Gastroesophageal sphincter (tissue), 4 donors: ENCODE measurements around the gene RPS6KC1. TPM values are rescaled to one million over a fixed set of nuclear protein-coding genes. Genes with fewer than 3 reads are reported as not detected.

Source experiments
- ATAC-seq: fragments of 150-250 bp; one replicate; pipeline ENCODE4 v1.9.1; 2016; ENCODE audit warnings: mild to moderate bottlenecking, moderate library complexity
- H3K27ac ChIP-seq, 4 donors: fragments of 200-600 bp; sonication (generic) in 3 of 4; 1 replicate in 3 of 4; 2 replicates in 1 of 4; pipeline ENCODE4 v1.5.1; 2016 to 2019
- H3K27me3 ChIP-seq: fragments of 200-600 bp; sonication (generic); one replicate; pipeline ENCODE4 v1.5.1; 2019
- H3K36me3 ChIP-seq, 2 donors: fragments of 200-600 bp; sonication (generic); one replicate each; pipeline ENCODE4 v1.5.1; 2019; ENCODE audit warnings: control low read depth in 1 of 2
- H3K4me1 ChIP-seq, 3 donors: fragments of 200-600 bp; sonication (generic); 1 replicate in 2 of 3; 2 replicates in 1 of 3; pipeline ENCODE4 v1.5.1; 2016 to 2019; ENCODE audit warnings: control low read depth in 2 of 3
- H3K4me3 ChIP-seq, 2 donors: fragments of 200-600 bp; sonication (generic); one replicate each; pipeline ENCODE4 v1.5.1; 2019; ENCODE audit warnings: mild to moderate bottlenecking in 1 of 2, moderate library complexity in 1 of 2
- H3K9me3 ChIP-seq, 3 donors: fragments of 200-600 bp; sonication (generic); one replicate each; pipeline ENCODE4 v1.5.1; 2017 to 2019; ENCODE audit warnings: control low read depth in 2 of 3
- CTCF ChIP-seq, 4 experiments: fragments of 200-600 bp in 2 of 4; fragments of 450-650 bp in 2 of 4; sonication (generic) in 1 of 4; IDR thresholded peaks; one replicate each; pipeline ENCODE4 v1.5.1; 2017 to 2019; ENCODE audit warnings: antibody characterized with exemption in 4 of 4, mild to moderate bottlenecking in 2 of 4, moderate library complexity in 2 of 4
- EP300 ChIP-seq: sonication (generic); formaldehyde crosslinking; IDR thresholded peaks from one replicate; pipeline ENCODE4 v1.6.1; 2017; ENCODE audit warnings: antibody characterized with exemption, mild to moderate bottlenecking
- POLR2A ChIP-seq, 2 donors: fragments of 450-650 bp; IDR thresholded peaks; one replicate each; pipeline ENCODE4 v1.6.1; 2017; ENCODE audit warnings: antibody characterized with exemption in 2 of 2, mild to moderate bottlenecking in 2 of 2, moderate library complexity in 1 of 2
- POLR2AphosphoS5 ChIP-seq: sonication (generic); formaldehyde crosslinking; IDR thresholded peaks from one replicate; pipeline ENCODE4 v1.6.1; 2017; ENCODE audit warnings: antibody characterized with exemption
- WGBS, 2 donors: methylation state at CpG; one replicate each; pipeline ENCODE4 v1.1.5; 2018; ENCODE audit warnings: low coverage in 1 of 2; 5-methylcytosine and 5-hydroxymethylcytosine counted together
- total RNA-seq, 4 donors: library from RNA; depleted of rRNA; stranded (reverse); fragments of >200 nt; gene quantifications; one replicate each; pipeline ENCODE4 v1.1.0, GENCODE V29; 2016

Gene RPS6KC1
- total RNA-seq, 4 donors from 2014 or later: 21.2 to 28.5 (median 23.8) TPM

DNA sequence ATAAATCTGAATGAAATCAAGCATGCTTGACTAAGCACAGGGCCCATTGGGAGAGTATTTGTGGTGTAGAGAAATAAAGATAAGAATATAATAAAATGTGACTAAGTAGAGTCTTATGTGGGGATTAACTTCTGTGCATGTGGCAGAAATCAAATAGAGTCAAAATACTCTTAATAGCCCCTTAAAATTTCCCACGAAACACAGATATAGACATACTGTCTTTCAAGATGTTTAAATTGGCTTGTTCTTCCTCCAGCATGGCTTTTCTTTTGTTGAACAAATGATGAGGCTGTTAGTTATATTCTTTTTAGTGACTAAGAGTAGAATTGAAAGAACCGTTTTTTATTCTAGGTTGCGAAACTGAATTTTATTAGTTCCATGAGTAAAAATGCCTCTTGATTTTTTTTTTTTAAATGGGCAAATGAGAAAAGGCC is 112.3 kb downstream of the RPS6KC1 start:
- TF ChIP-seq POLR2AphosphoS5 (no peak), CTCF (IDR thresholded peaks at IDR 0.05) (no peak), POLR2A (IDR thresholded peaks at IDR 0.05) (no peak), EP300 (no peak)
- WGBS, 2 donors: 70 to 77% methylated on average over 3 of the region's 3 CpGs

GRCh38 chr1:213164561-213164960 is 113.5 kb downstream of the RPS6KC1 start:
- ATAC-seq: no peak
- TF ChIP-seq CTCF (IDR thresholded peaks at IDR 0.05) (no peak), EP300 (no peak), POLR2A (IDR thresholded peaks at IDR 0.05) (no peak), POLR2AphosphoS5 (no peak)
- H3K36me3 ChIP-seq: no peaks in the 10 kb centered on the region
- no peak overlapping the region for H3K4me3 ChIP-seq
- H3K9me3 ChIP-seq: no peaks in the 10 kb centered on the region
- WGBS, 2 donors: 100% methylated on average over 2 to 3 of the region's 3 CpGs
- no peaks in the 10 kb centered on the region for H3K27me3 ChIP-seq
- H3K4me1 ChIP-seq: peaks cover 0 to 33% (median 4%) of the 10 kb centered on the region in 3 donors
- no peak overlapping the region for H3K27ac ChIP-seq

More for the DNA sequence above, 112.3 kb downstream of the RPS6KC1 start:
- Histone ChIP-seq H3K9me3 (no peaks in the 10 kb centered on the region), H3K4me3 (no peak overlapping the region), H3K27ac (no peak overlapping the region), H3K36me3 (no peaks in the 10 kb centered on the region), H3K4me1 (peaks cover under 1 to 45% (median 4%) of the 10 kb centered on the region in 3 donors), H3K27me3 (no peaks in the 10 kb centered on the region)
- no peak for ATAC-seq

- 31 to 40% methylated on average over 1 to 3 of the region's 3 CpGs for WGBS, 2 donors
- Histone ChIP-seq H3K27me3 (no peaks in the 10 kb centered on the region), H3K4me1 (peaks cover 0 to 25% (median 4%) of the 10 kb centered on the region in 3 donors), H3K9me3 (no peaks in the 10 kb centered on the region), H3K27ac (no peak overlapping the region), H3K4me3 (no peak overlapping the region), H3K36me3 (no peaks in the 10 kb centered on the region)
- no peak for ATAC-seq
- TF ChIP-seq POLR2AphosphoS5: no peak
- TF ChIP-seq POLR2A (IDR thresholded peaks at IDR 0.05): no peak
- TF ChIP-seq EP300: no peak
- no peak for TF ChIP-seq CTCF (IDR thresholded peaks at IDR 0.05)
Observed at GRCh38 chr1:213166852-213167251, 115.8 kb downstream of the RPS6KC1 start.

- WGBS, 2 donors: 98 to 100% methylated on average over 4 to 5 of the region's 5 CpGs
Observed at GRCh38 chr1:213171711-213172110, 120.7 kb downstream of the RPS6KC1 start.

More at GRCh38 chr1:213171711-213172110, 120.7 kb downstream of the RPS6KC1 start:
- Histone ChIP-seq H3K27me3 (no peaks in the 10 kb centered on the region), H3K4me1 (peaks cover 0 to 5% (median 0%) of the 10 kb centered on the region in 3 donors), H3K36me3 (peaks cover 0 to 17% of the 10 kb centered on the region in 2 donors), H3K4me3 (no peak overlapping the region), H3K9me3 (no peaks in the 10 kb centered on the region), H3K27ac (no peak overlapping the region)
- no peak for ATAC-seq
- no peak for TF ChIP-seq POLR2A (IDR thresholded peaks at IDR 0.05)
- TF ChIP-seq POLR2AphosphoS5: no peak
- no peak for TF ChIP-seq EP300
- TF ChIP-seq CTCF (IDR thresholded peaks at IDR 0.05): no peak
